SU-DHL-6 (cell line): Measurements from ENCODE around the gene SLX4IP.

ENCODE experiments used
- H2AFZ ChIP-seq: fragments of 200-600 bp; sonication (generic); 2 replicates; pipeline ENCODE4 v1.6.1; 2014; ENCODE audit warnings: low read depth, mild to moderate bottlenecking, moderate library complexity, mixed read lengths, antibody characterized with exemption, low read length; ENCODE audit not compliant: severe bottlenecking
- H3F3A ChIP-seq: fragments of 200-600 bp; shearing (Covaris generic); 2 replicates; pipeline ENCODE4 v1.6.0; 2016; ENCODE audit warnings: antibody characterized with exemption, mild to moderate bottlenecking; ENCODE audit not compliant: insufficient read depth
- H3K27ac ChIP-seq: fragments of 200-600 bp; sonication (generic); 2 replicates; pipeline ENCODE4 v1.5.1; 2016; ENCODE audit warnings: low read depth, mild to moderate bottlenecking, low read length, moderate library complexity, mixed read lengths
- H3K27me3 ChIP-seq: fragments of 200-600 bp; sonication (generic), shearing (Covaris generic); 2 replicates; pipeline ENCODE4 v1.6.0; 2014; ENCODE audit warnings: mild to moderate bottlenecking, low read length
- H3K36me3 ChIP-seq: fragments of 200-600 bp; sonication (generic); 2 replicates; pipeline ENCODE4 v1.6.1; 2014; ENCODE audit warnings: mild to moderate bottlenecking, low read length, mixed read lengths
- H3K4me2 ChIP-seq: fragments of 300-600, 200-600 bp; shearing (Covaris generic), sonication (generic); 2 replicates; pipeline ENCODE4 v1.6.0; 2014; ENCODE audit warnings: low read length, low read depth, mild to moderate bottlenecking; ENCODE audit not compliant: poor library complexity, severe bottlenecking
- H3K4me3 ChIP-seq: fragments of 200-600 bp; sonication (generic); 2 replicates; pipeline ENCODE4 v1.5.1; 2014; ENCODE audit warnings: antibody characterized with exemption, low read length, mild to moderate bottlenecking, mixed read lengths; ENCODE audit not compliant: insufficient read depth, poor library complexity, severe bottlenecking
- H3K79me2 ChIP-seq: fragments of 200-600 bp; sonication (generic); 2 replicates; pipeline ENCODE4 v1.6.1; 2014; ENCODE audit warnings: mild to moderate bottlenecking, low read length, moderate library complexity; ENCODE audit not compliant: insufficient read depth
- H3K9ac ChIP-seq: fragments of 200-600 bp; sonication (generic); 2 replicates; pipeline ENCODE4 v1.7.0; 2014; ENCODE audit warnings: mild to moderate bottlenecking, low read length
- H3K9me2 ChIP-seq: fragments of 200-600 bp; sonication (generic); replicated peaks from 2 replicates; pipeline ENCODE4 v1.6.1; 2014; ENCODE audit warnings: low read length; ENCODE audit not compliant: insufficient read depth
- H3K9me3 ChIP-seq: fragments of 200-600 bp; sonication (generic); 2 replicates; pipeline ENCODE4 v1.6.1; 2014; ENCODE audit warnings: low read length, mixed read lengths; ENCODE audit not compliant: insufficient read depth
- H4K20me1 ChIP-seq: fragments of 200-600 bp; sonication (generic); 2 replicates; pipeline ENCODE4 v1.6.1; 2014; ENCODE audit warnings: low read depth, mild to moderate bottlenecking, antibody characterized with exemption, low read length, moderate library complexity, mixed read lengths
- CTCF ChIP-seq: fragments of 200-600 bp; sonication (generic); IDR thresholded peaks from one replicate; pipeline ENCODE4 v1.5.1; 2017; ENCODE audit warnings: antibody characterized with exemption, mild to moderate bottlenecking, low read length, moderate library complexity; ENCODE audit not compliant: insufficient read depth, poor library complexity, severe bottlenecking
- EZH2phosphoT487 ChIP-seq: fragments of 200-600 bp; sonication (generic), shearing (Covaris generic); conservative IDR thresholded peaks from 2 replicates; pipeline ENCODE4 v1.6.1; 2018; ENCODE audit warnings: mild to moderate bottlenecking, antibody characterized with exemption, low read length, moderate library complexity, mixed read lengths

SLX4IP gene

GRCh38 chr20:10672624-10673127 is 237.6 kb downstream of the SLX4IP start:
- no peaks in the 10 kb centered on the region for H4K20me1 ChIP-seq
- H3K4me2 ChIP-seq, result peak overlapping the region; percentile 80
- H3K27ac ChIP-seq, result no peak overlapping the region
- H3K27me3 ChIP-seq, result no peaks in the 10 kb centered on the region
- H3K36me3 ChIP-seq, result no peaks in the 10 kb centered on the region
- peaks cover 5% of the 10 kb centered on the region; the same call in 1 of the 2 replicates for H3F3A ChIP-seq
- H3K9me2 ChIP-seq, result no peaks in the 10 kb centered on the region
- H2AFZ ChIP-seq, result no peak overlapping the region
- no peaks in the 10 kb centered on the region for H3K9me3 ChIP-seq
- TF ChIP-seq CTCF (no peak), EZH2phosphoT487 (no peak)
- H3K79me2 ChIP-seq, result no peaks in the 10 kb centered on the region
- peak overlapping the region; percentile 82 for H3K9ac ChIP-seq
- H3K4me3 ChIP-seq, result peak overlapping the region; percentile 60

GRCh38 chr20:10673176-10673841 is 238.2 kb downstream of the SLX4IP start:
- H3K79me2 ChIP-seq, result no peaks in the 10 kb centered on the region
- H3K27ac ChIP-seq, result 0 out of 2 replicates have a peak overlapping the region, but pooled peaks have one; percentile 82
- H3K9ac ChIP-seq, result peak overlapping the region; percentile 82
- no peaks in the 10 kb centered on the region for H3K36me3 ChIP-seq
- H3K9me2 ChIP-seq, result no peaks in the 10 kb centered on the region
- H3F3A ChIP-seq, result peaks cover 5% of the 10 kb centered on the region; the same call in 1 of the 2 replicates
- peak overlapping the region; percentile 60 for H3K4me3 ChIP-seq
- no peak for TF ChIP-seq EZH2phosphoT487
- TF ChIP-seq CTCF, result no peak
- peak overlapping the region; percentile 80 for H3K4me2 ChIP-seq
- peak overlapping the region; percentile 96 for H2AFZ ChIP-seq
- H3K27me3 ChIP-seq, result no peaks in the 10 kb centered on the region
- no peaks in the 10 kb centered on the region for H3K9me3 ChIP-seq
- no peaks in the 10 kb centered on the region for H4K20me1 ChIP-seq

- peak within 1 kb of the TSS; percentile 60 for H3K4me3 ChIP-seq
- no peaks in the 10 kb centered on the region for H3K9me2 ChIP-seq
- H3F3A ChIP-seq, result peaks cover 5% of the 10 kb centered on the region; the same call in 1 of the 2 replicates
- TF ChIP-seq CTCF (no peak), EZH2phosphoT487 (no peak)
- H3K27me3 ChIP-seq, result no peaks in the 10 kb centered on the region
- H2AFZ ChIP-seq, result peak within 1 kb of the TSS; percentile 96
- H3K27ac ChIP-seq, result peak within 1 kb of the TSS; percentile 82
- H3K36me3 ChIP-seq, result no peaks in the 10 kb centered on the region
- no peaks in the 10 kb centered on the region for H3K79me2 ChIP-seq
- no peaks in the 10 kb centered on the region for H4K20me1 ChIP-seq
- peak within 1 kb of the TSS; percentile 82 for H3K9ac ChIP-seq
- H3K9me3 ChIP-seq, result no peaks in the 10 kb centered on the region
- H3K4me2 ChIP-seq, result peak within 1 kb of the TSS; percentile 80
Observed at GRCh38 chr20:10673842-10674683, 239.0 kb downstream of the SLX4IP start, which contains the start of gene JAG1. JAG1 (minus strand) TSS chr20:10673999; CDS start chr20:10673530, 469 bp downstream.
